GM19438 (cell line): ENCODE measurements around the gene DDI2.
"Not testable (repeated sequence)": the region's sequence is repeated elsewhere in the genome, so short reads cannot be mapped to it uniquely, and the experiment has no call there.

Experiments
- ATAC-seq: cut with Tn5 transposase; IDR thresholded peaks from one replicate; pipeline ENCODE4 v1.9.1; 2021; ENCODE audit warnings: low read depth; ENCODE audit not compliant: unreplicated experiment

Gene DDI2

DNA sequence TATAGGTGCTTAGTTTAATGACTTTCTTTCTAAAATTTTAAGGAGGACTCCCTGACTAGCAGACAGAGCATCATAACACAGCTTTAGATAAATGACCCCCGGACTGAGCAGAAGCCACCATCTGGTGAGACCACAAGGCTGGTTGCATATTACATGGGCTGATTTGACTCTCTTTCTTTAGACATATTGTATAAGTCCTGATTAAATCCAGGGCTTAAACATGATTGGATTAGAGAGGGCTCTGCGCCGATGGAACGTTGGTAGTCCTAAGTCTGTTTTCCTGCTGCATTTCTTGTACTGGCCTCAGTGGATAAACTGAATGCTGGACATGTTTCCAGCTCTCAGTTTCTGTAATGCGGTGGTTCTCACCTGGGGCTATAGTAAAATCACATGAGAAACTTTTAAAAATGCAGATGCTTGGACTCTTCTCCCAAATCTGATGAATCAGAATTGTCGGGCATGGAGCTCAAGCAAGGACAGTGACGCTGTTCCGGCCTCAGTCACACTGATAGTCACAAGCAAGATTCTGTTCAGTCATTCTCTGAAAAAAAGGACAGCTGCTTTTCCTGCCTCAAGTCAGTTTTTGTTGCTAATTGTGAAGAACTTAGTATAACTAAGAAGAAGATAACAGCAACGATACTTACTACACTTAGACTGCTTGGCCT lies 16.6 kb downstream of the DDI2 start:
- ATAC-seq: no peak

DNA sequence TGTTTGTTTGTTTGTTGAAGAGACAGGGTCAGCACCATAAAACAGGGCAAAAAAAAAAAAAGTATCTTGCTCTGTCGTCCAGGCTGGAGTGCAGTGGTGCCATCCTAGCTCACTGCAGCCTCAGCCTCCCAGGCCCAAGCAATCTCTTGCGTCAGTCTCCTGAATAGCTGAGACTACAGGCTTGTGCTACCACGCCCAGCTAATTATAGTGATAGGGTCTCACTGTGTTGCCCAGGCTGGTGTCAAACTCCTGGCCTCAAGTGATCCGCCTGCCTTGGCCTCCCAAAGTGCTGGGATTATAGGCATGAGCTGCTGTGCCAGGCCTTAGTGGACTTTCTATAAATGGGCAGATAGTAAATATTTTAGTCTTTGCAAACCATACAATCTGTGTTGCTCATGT lies 19.2 kb downstream of the DDI2 start:
- ATAC-seq: no peak

- ATAC-seq: no peak
Observed at GRCh38 chr1:15637826-15638225, 20.6 kb downstream of the DDI2 start.

- ATAC-seq: no peak
Observed at GRCh38 chr1:15639262-15639661, 22.0 kb downstream of the DDI2 start.

DNA sequence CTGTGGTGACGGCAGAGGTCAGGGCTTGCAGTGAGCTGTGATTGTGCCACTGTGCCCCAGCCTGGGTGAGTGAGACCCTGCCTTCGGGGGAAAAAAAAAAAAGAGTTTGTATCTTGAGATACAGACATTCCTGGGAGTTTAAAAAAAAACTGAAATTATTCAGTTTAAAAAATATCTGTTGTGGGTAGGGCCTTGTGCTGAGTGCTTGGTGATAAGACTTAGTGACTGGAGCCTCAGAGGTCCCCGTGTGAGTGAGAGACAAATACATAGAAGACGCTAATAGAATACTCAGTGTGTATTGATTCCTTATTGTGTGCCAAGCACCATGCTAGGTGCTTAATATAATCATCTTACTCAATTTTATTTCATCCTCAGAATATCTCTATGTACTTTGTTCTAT lies 22.7 kb downstream of the DDI2 start:
- ATAC-seq: no peak

- no peak for ATAC-seq
Observed at GRCh38 chr1:15640667-15641066, 23.4 kb downstream of the DDI2 start.

DNA sequence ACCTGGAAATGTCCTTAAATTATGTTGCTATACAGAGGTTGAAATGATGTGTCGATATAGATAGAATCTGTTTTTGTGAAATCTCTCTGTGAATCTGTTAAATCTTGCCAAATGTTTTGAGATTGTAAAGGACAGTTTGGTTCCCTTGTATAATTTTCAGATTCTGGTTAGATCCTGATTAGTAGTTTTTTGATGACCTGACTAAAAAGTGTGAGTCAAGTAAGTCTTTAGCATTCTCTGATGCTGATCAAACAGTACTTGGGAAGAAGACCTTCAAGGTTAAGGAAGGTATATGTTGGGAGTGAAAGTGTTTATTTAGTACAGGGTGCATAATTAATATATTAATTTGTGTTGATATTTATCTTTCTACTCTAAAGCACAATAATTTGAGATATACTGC lies 32.7 kb downstream of the DDI2 start:
- no peak for ATAC-seq

- no peak for ATAC-seq
Observed at GRCh38 chr1:15650433-15650832, 33.2 kb downstream of the DDI2 start.

- ATAC-seq: not testable (repeated sequence)
Observed at GRCh38 chr1:15652130-15652529, 34.9 kb downstream of the DDI2 start.

GRCh38 chr1:15654091-15654690 lies 36.9 kb downstream of the DDI2 start:
- ATAC-seq: no peak

DNA sequence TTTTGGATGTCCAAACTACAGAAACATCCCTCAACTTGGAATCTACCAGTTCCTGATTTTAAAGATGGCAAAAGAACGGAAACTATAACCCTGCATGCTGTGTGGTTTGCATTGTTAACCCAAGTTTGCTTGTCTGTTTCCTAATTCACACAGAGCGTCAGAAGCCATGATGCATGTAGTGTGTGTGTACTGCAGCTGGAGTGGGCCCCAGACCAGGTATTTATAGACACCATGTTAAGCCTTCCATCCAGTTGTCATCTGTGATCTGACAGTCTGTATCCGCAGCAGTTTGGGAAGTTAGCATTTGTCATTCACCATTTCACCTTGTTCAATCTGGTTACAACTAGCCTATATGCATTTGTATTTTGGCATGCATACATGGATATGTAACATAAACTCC lies 39.2 kb downstream of the DDI2 start:
- ATAC-seq: no peak

DNA sequence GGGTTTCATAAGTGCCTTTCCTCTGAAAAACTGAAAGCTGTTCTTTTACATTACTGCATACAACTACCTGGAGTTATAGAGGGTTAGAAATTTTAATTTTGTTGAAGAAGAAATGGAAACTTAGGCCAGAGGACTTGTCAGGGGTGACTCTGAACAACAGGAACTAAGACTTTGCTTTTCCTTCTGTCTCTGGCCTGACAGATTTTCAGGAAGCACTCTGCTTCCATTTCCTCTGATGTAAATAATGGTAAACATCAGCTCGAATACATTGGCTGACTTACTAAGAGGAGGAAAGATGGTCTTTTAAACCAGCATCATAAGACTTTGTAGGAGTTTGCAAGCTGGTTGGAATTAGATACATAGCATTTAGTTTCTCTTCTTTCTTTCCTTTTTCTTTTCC lies 39.8 kb downstream of the DDI2 start:
- no peak for ATAC-seq

GRCh38 chr1:15660151-15660550 lies 42.9 kb downstream of the DDI2 start:
- ATAC-seq: no peak

GRCh38 chr1:15662477-15662876 lies 45.2 kb downstream of the DDI2 start:
- ATAC-seq: no peak

DNA sequence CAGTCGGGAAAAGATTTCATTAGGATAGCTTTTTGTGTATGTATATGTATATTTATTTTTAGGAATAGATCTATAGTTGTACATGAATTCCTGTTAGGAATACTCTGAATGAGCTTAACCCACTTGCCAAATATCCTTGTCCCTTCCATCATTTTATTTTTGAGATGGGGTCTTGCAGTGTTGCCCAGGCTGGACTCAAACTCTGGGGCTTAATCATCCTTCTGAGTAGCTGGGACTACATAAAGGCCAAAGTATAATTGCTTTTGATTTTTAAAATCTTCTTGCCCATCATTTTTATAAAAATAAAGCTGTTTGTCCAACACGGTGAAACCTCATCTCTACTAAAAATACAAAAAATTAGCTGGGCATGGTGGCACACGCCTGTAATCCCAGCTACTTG lies 46.7 kb downstream of the DDI2 start:
- ATAC-seq: no peak

GRCh38 chr1:15667362-15667761 lies 50.1 kb downstream of the DDI2 start:
- ATAC-seq: no peak

- no peak for ATAC-seq
Observed at GRCh38 chr1:15668089-15668754, 51.0 kb downstream of the DDI2 start.

DNA sequence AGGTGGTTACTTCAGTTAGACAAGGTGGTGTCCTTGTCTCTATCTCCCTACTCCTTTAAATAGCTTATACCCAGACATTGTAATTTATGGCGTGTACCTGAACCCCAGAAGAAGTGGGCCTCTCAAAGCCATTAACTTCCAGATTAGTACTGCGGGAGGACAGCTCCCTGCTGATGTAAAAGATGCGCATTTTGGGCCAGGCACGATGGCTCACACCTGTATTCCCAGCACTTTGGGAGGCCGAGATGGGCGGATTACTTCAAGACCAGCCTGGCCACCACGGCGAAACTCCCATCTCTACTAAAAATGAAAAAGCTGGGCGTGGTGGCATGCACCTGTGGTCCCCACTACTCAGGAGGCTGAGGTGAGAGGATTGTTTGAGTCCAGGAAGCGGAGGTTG lies 51.8 kb downstream of the DDI2 start:
- ATAC-seq: no peak

GRCh38 chr1:15669864-15670263 lies 52.6 kb downstream of the DDI2 start:
- no peak for ATAC-seq

- no peak for ATAC-seq
Observed at GRCh38 chr1:15671430-15671829, 54.2 kb downstream of the DDI2 start.

- ATAC-seq: no peak
Observed at GRCh38 chr1:15674386-15675159, 57.3 kb downstream of the DDI2 start.
